PC-3 (cell line): ENCODE data around the gene SLC2A2. TPM values are rescaled to one million over a fixed set of nuclear protein-coding genes. Genes with fewer than 3 reads are reported as not detected.

Experiments used
- ATAC-seq: fragments of 200-7000 bp; cut with Tn5 transposase; 2 replicates; pipeline ENCODE4 v1.9.1; 2020; ENCODE audit warnings: mild to moderate bottlenecking, moderate library complexity
- BruUV-seq: library from RNA; stranded (reverse); fragments of 400-500 nt; replicated peaks from 2 replicates; lab custom pipeline; 2021; lab: Mats Ljungman, UMichigan
- CTCF ChIA-PET: fragments of 300-600 bp; sonication (Branson Sonifier 250); formaldehyde crosslinking; loops from one replicate; lab custom pipeline; 2022; ENCODE audit warnings: antibody characterized with exemption; lab: Charles Lee
- POLR2A ChIA-PET: fragments of 300-600 bp; sonication (Branson Sonifier 250); formaldehyde crosslinking; loops from one replicate; lab custom pipeline; 2022; ENCODE audit warnings: antibody characterized with exemption; ENCODE audit not compliant: unreplicated experiment; lab: Charles Lee
- DNase-seq: peaks from one replicate; pipeline ENCODE4 v3.0.0-alpha.2; 2015
- H2AFZ ChIP-seq: fragments of 300-600 bp; sonication (generic); 2 replicates; pipeline ENCODE4 v1.6.0; 2016; ENCODE audit warnings: antibody characterized with exemption, low read length
- H3F3A ChIP-seq: fragments of 300-600 bp; sonication (generic); one replicate; pipeline ENCODE4 v1.6.0; 2017; ENCODE audit warnings: antibody characterized with exemption, low read length, control low read depth, mild to moderate bottlenecking; ENCODE audit not compliant: unreplicated experiment
- H3K27ac ChIP-seq: fragments of 300-600 bp; sonication (generic); 2 replicates; pipeline ENCODE4 v1.5.1; 2016; ENCODE audit warnings: mild to moderate bottlenecking, low read length
- H3K27me3 ChIP-seq: fragments of 300-600 bp; sonication (generic); 2 replicates; pipeline ENCODE4 v1.6.1; 2016; ENCODE audit warnings: low read length, mixed read lengths
- H3K36me3 ChIP-seq: fragments of 300-600 bp; sonication (generic); 2 replicates; pipeline ENCODE4 v1.6.1; 2016; ENCODE audit warnings: low read depth, mixed run types, low read length, mixed read lengths
- H3K4me1 ChIP-seq: fragments of 300-600 bp; sonication (generic); 2 replicates; pipeline ENCODE4 v1.5.1; 2016; ENCODE audit warnings: low read length; ENCODE audit not compliant: insufficient read depth
- H3K4me2 ChIP-seq: fragments of 300-600 bp; sonication (generic); 2 replicates; pipeline ENCODE4 v1.6.0; 2016; ENCODE audit warnings: low read length
- H3K4me3 ChIP-seq: fragments of 300-600 bp; sonication (generic); 2 replicates; pipeline ENCODE4 v1.5.1; 2016; ENCODE audit warnings: mild to moderate bottlenecking, low read length, mixed read lengths
- H3K79me2 ChIP-seq: fragments of 300-600 bp; sonication (generic); 2 replicates; pipeline ENCODE4 v1.6.1; 2017; ENCODE audit warnings: low read length, mixed read lengths
- H3K9ac ChIP-seq: fragments of 300-600 bp; sonication (generic); 2 replicates; pipeline ENCODE4 v1.6.0; 2016; ENCODE audit warnings: mild to moderate bottlenecking, low read length
- H3K9me2 ChIP-seq: fragments of 300-600 bp; sonication (generic); replicated peaks from 2 replicates; pipeline ENCODE4 v1.6.1; 2016; ENCODE audit warnings: mixed run types, low read length, mixed read lengths
- H3K9me3 ChIP-seq: fragments of 300-600 bp; sonication (generic); 2 replicates; pipeline ENCODE4 v1.6.1; 2016; ENCODE audit warnings: low read length, mixed read lengths
- H4K20me1 ChIP-seq: fragments of 300-600 bp; sonication (generic); 2 replicates; pipeline ENCODE4 v1.6.1; 2016; ENCODE audit warnings: low read length, mixed read lengths
- EZH2 ChIP-seq: fragments of 300-600 bp; sonication (generic); IDR thresholded peaks from one replicate; pipeline ENCODE4 v1.6.1; 2017; ENCODE audit warnings: antibody characterized with exemption, mild to moderate bottlenecking, low read length; ENCODE audit not compliant: unreplicated experiment
- EZH2phosphoT487 ChIP-seq: fragments of 300-600 bp; sonication (generic); IDR thresholded peaks from 2 replicates; pipeline ENCODE4 v1.6.1; 2018; ENCODE audit warnings: mild to moderate bottlenecking, antibody characterized with exemption, low read length, borderline replicate concordance
- intact Hi-C: fragments of 100-400 bp; cut with micrococcal nuclease; formaldehyde crosslinking; loops from 2 replicates; pipeline ENCODE4 v1.9.0; 2023
- total RNA-seq: library from RNA; depleted of rRNA; stranded (reverse); fragments of >200 nt; gene quantifications from 2 replicates; pipeline ENCODE4 v1.2.3, GENCODE V29; 2014
- TF ChIP-seq, protein P1 (sequence below): fragments of 300-600 bp; sonication (generic); conservative IDR thresholded peaks from 2 replicates; pipeline ENCODE4 v1.5.1; 2017; ENCODE audit warnings: antibody characterized with exemption, low read depth, mild to moderate bottlenecking, low read length

Gene SLC2A2
- total RNA-seq, 1 experiment from 2014 or later = not detected

DNA sequence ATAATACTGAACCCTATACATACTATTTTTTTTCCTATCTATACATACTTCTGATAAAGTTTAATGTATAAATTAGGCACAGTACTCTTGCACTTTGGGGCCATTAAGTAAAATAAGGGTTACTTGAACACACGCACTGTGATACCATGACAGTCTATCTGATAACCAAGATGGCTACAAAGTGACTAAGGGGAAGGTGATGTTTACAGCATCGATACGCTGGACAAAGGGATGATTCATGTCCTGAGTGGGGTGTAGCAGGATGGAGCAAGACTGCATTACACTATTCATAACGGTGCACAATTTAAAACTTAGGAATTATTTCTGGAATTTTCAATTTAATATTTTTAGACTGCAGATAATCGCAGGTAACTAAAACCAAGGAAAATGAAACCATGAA, 30.0 kb upstream of the SLC2A2 start:
- TF ChIP-seq EZH2phosphoT487 (no peak), EZH2 (no peak)
- TF ChIP-seq, protein P1, sequence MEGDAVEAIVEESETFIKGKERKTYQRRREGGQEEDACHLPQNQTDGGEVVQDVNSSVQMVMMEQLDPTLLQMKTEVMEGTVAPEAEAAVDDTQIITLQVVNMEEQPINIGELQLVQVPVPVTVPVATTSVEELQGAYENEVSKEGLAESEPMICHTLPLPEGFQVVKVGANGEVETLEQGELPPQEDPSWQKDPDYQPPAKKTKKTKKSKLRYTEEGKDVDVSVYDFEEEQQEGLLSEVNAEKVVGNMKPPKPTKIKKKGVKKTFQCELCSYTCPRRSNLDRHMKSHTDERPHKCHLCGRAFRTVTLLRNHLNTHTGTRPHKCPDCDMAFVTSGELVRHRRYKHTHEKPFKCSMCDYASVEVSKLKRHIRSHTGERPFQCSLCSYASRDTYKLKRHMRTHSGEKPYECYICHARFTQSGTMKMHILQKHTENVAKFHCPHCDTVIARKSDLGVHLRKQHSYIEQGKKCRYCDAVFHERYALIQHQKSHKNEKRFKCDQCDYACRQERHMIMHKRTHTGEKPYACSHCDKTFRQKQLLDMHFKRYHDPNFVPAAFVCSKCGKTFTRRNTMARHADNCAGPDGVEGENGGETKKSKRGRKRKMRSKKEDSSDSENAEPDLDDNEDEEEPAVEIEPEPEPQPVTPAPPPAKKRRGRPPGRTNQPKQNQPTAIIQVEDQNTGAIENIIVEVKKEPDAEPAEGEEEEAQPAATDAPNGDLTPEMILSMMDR = no peak
- Histone ChIP-seq H4K20me1 (no peaks in the 10 kb centered on the region), H3K27me3 (no peaks in the 10 kb centered on the region), H3K27ac (peak overlapping the region; percentile 88), H3K4me2 (peak overlapping the region; percentile 76), H2AFZ (no peak overlapping the region), H3K79me2 (no peaks in the 10 kb centered on the region), H3K4me3 (no peak overlapping the region), H3K36me3 (no peaks in the 10 kb centered on the region), H3K9ac (peak overlapping the region; percentile 36), H3K4me1 (peaks cover 31% of the 10 kb centered on the region), H3K9me2 (no peaks in the 10 kb centered on the region), H3K9me3 (no peaks in the 10 kb centered on the region), H3F3A (no peaks in the 10 kb centered on the region)
- ChIA-PET POLR2A (no interaction called here), CTCF (no interaction called here)
- intact Hi-C loops = loop anchor here (5.0 kb wide), 3 partner anchors 51 to 406 kb away; partner anchors contain the start of gene TNIK
- BruUV-seq = no TSS peak
- DNase-seq (peak; percentile 72), ATAC-seq (peak; percentile 73)

DNA sequence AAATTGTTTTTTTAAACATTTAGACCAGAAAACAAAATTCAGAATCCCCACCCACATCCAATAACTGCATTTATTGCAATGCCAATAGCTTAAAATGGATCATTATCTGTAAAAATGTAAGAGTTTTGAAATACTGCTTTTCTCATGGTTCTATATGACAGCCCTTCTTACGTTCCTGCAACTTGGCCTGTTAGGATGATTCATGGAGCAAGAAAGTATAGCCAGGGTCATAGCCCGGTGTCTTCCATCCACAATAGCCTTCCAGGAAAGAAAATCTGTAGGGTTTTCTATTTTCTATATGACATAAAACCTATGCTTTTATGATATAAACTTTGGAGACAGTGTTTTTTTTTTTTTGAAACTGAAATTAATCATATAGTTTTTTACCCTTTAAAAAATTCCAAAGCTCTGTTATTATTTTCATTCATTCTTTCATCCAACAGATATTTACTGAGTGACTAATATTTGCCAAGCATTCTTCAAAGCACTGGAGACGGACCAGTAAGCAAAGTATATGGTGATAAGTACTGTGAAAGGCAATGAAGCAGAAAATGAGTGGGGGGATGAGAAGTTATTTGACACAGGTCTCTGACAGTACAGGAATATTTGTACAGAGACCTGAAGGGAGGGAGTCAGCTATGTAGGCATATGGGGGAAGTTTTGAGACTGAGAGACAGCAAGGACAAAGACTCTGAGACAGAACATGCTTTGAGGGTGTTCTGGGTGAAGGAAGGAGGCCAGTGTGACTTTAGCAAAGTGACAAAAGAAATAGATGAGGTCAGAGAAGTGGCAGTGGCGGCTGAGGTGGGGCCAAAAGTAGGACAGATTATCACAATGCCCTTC, 29.0 kb upstream of the SLC2A2 start:
- DNase-seq (peak; percentile 94), ATAC-seq (peak; percentile 78)
- H3F3A ChIP-seq = no peaks in the 10 kb centered on the region
- H3K9me2 ChIP-seq = no peaks in the 10 kb centered on the region
- peak overlapping the region; percentile 76 for H3K4me2 ChIP-seq
- H3K4me1 ChIP-seq = peaks cover 31% of the 10 kb centered on the region
- intact Hi-C loops = loop anchor here (2.0 to 5.0 kb wide), 4 partner anchors 52 to 407 kb away; partner anchors contain the start of gene TNIK
- H3K36me3 ChIP-seq = no peaks in the 10 kb centered on the region
- ChIA-PET CTCF (interaction anchor here (0.6 to 1.0 kb wide), 4 partner anchors 97 to 751 kb away, joined by 3 to 4 read pairs (median 3); no protein-coding TSS in a partner anchor), POLR2A (interaction anchor here (0.5 to 0.7 kb wide), 6 partner anchors 88 to 1411 kb away, joined by 3 to 11 read pairs (median 4); no protein-coding TSS in a partner anchor)
- peak overlapping the region; percentile 36 for H3K9ac ChIP-seq
- no peak for TF ChIP-seq EZH2phosphoT487
- TF ChIP-seq, protein P1 = no peak
- TF ChIP-seq EZH2 = no peak
- no TSS peak for BruUV-seq
- no peak overlapping the region for H2AFZ ChIP-seq
- H4K20me1 ChIP-seq = no peaks in the 10 kb centered on the region
- H3K79me2 ChIP-seq = no peaks in the 10 kb centered on the region
- H3K27me3 ChIP-seq = no peaks in the 10 kb centered on the region
- no peaks in the 10 kb centered on the region for H3K9me3 ChIP-seq
- peak overlapping the region; percentile 88 for H3K27ac ChIP-seq
- H3K4me3 ChIP-seq = peak overlapping the region; percentile 18; the same call in 1 of the 2 replicates
